Activated naive CD4-positive, alpha-beta T cell (primary cell): ENCODE data around the gene MMP19.
A peak's percentile ranks its signal among the peaks of the same experiment; 100 is the strongest.
"Not testable (repeated sequence)": the region's sequence is repeated elsewhere in the genome, so short reads cannot be mapped to it uniquely, and the experiment has no call there.

Source experiments
- DNase-seq, 4 experiments: peaks; one replicate each; lab custom pipeline; 2025; lab: John Stamatoyannopoulos, UW

Gene MMP19

GRCh38 chr12:55844961-55845360 is 2.2 kb upstream of the MMP19 start:
- no peak for DNase-seq

GRCh38 chr12:55843431-55843830 is 695 bp upstream of the MMP19 start:
- no peak for DNase-seq

- no peak for DNase-seq
Observed at GRCh38 chr12:55840581-55841351, 2.0 kb downstream of the MMP19 start.

- DNase-seq: no peak
Observed at GRCh38 chr12:55839345-55840140, 3.2 kb downstream of the MMP19 start.

- DNase-seq: no peak
Observed at GRCh38 chr12:55838361-55838760, 4.4 kb downstream of the MMP19 start.

GRCh38 chr12:55834400-55834799 is 8.3 kb downstream of the MMP19 start:
- not testable (repeated sequence) for DNase-seq

- DNase-seq: no peak
Observed at GRCh38 chr12:55833056-55833455, 9.7 kb downstream of the MMP19 start.

- no peak for DNase-seq
Observed at GRCh38 chr12:55831447-55831815, 11.3 kb downstream of the MMP19 start.

GRCh38 chr12:55830601-55831446 is 11.9 kb downstream of the MMP19 start:
- peak in 2 of 4 experiments; percentile 9 to 51 for DNase-seq

- DNase-seq: peak in 1 of 4 experiments; percentile 28
Observed at GRCh38 chr12:55829967-55830600, 12.7 kb downstream of the MMP19 start.

GRCh38 chr12:55828357-55828756 is 14.4 kb downstream of the MMP19 start:
- DNase-seq: no peak

- no peak for DNase-seq
Observed at GRCh38 chr12:55827806-55828205, 14.9 kb downstream of the MMP19 start.

- no peak for DNase-seq
Observed at GRCh38 chr12:55824726-55825125, 18.0 kb downstream of the MMP19 start.

GRCh38 chr12:55823419-55823818 is 19.3 kb downstream of the MMP19 start:
- no peak for DNase-seq

GRCh38 chr12:55822228-55822627 is 20.5 kb downstream of the MMP19 start:
- DNase-seq: no peak

- DNase-seq: no peak
Observed at GRCh38 chr12:55820679-55821078, 22.1 kb downstream of the MMP19 start.

- DNase-seq: no peak
Observed at GRCh38 chr12:55818886-55819285, 23.9 kb downstream of the MMP19 start.

GRCh38 chr12:55818140-55818728 is 24.5 kb downstream of the MMP19 start:
- DNase-seq: no peak

- DNase-seq: peak; percentile 79 to 92 (median 84)
Observed at GRCh38 chr12:55817345-55818139, 25.2 kb downstream of the MMP19 start, which contains the start of the genes ORMDL2 and SARNP. TSS of gene ORMDL2 (plus strand) at chr12:55818041. CDS start at chr12:55819000, 959 bp downstream. TSS of gene SARNP (minus strand) at chr12:55817724. CDS start at chr12:55817701, 23 bp downstream.

GRCh38 chr12:55816881-55817344 is 25.8 kb downstream of the MMP19 start:
- no peak for DNase-seq
